ENCODE results near the gene ADAMTS2. TPM values are rescaled to one million over a fixed set of nuclear protein-coding genes. Genes with fewer than 3 reads are reported as not detected.

ADAMTS2 gene
- total RNA-seq, 1 donor from 2014 or later = 25.5 TPM

DNA sequence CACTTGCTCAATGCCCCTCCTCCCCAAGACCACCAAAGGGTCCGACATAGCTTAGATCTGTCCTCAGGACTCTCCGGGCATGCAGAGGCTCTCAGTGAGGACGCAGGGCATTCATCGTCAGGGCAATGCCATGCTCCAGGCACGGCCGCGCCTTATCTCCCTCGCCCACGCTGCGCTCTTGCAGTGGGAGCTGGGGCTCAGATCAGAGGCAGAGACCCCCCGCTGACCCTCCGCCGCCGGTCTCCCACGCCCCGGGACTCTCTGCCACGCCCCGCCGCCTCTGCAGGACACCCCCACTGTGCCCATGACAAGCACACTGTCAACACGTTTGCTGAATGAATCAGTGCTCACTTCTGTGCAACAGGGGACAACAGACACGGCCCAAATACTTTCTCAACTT lies 140.7 kb downstream of the ADAMTS2 start:
- DNase-seq (ENCODE audit: low read depth) = no peak

GRCh38 chr5:179203248-179203647 lies 142.0 kb downstream of the ADAMTS2 start:
- no peak for DNase-seq (ENCODE audit: low read depth)

- DNase-seq (ENCODE audit: low read depth) = no peak
These were observed 143.3 kb downstream of the ADAMTS2 start for GRCh38 chr5:179201986-179202385.

DNA sequence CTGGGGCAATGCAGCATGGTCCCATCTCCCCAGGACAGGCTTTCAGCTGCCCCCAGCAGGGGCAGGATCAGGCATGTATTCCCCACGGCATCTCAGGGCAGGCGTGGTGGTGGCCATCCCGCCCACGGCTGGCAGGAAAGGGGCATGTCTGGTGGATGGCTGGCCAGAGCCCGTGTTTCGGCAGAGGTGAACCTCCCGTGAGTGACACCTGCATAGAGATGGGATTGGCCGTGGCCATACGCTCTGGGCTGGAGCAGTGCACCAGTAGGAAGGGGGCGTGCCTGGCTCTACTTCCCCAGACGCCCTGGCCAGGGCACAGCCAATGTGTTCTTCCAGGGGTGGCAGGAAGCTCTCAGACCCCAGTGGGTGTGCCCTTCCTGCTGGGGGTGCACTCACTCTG lies 146.0 kb downstream of the ADAMTS2 start:
- DNase-seq (ENCODE audit: low read depth) = no peak

DNA sequence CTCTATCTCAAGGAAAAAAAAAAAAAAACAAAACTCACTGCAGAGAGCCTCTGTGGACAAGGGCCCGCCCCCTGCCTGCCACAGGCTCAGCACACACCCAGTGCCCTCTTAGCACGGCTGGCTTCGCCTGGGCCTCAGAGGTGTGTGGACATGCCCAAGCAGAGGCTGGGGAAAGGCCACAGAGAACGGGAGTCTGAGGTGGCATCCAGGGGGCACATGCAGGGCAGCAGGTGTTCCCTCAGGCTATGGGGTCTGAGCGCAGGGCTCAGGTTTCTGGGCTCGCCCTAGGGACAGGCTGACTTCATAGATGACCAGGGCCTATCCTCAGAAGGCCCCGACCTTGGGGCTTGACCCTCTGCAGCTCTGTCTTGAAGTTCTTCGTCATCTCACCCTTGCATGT lies 146.4 kb downstream of the ADAMTS2 start:
- no peak for DNase-seq (ENCODE audit: low read depth)

GRCh38 chr5:179196405-179197079 lies 148.7 kb downstream of the ADAMTS2 start:
- DNase-seq (ENCODE audit: low read depth) = no peak

DNA sequence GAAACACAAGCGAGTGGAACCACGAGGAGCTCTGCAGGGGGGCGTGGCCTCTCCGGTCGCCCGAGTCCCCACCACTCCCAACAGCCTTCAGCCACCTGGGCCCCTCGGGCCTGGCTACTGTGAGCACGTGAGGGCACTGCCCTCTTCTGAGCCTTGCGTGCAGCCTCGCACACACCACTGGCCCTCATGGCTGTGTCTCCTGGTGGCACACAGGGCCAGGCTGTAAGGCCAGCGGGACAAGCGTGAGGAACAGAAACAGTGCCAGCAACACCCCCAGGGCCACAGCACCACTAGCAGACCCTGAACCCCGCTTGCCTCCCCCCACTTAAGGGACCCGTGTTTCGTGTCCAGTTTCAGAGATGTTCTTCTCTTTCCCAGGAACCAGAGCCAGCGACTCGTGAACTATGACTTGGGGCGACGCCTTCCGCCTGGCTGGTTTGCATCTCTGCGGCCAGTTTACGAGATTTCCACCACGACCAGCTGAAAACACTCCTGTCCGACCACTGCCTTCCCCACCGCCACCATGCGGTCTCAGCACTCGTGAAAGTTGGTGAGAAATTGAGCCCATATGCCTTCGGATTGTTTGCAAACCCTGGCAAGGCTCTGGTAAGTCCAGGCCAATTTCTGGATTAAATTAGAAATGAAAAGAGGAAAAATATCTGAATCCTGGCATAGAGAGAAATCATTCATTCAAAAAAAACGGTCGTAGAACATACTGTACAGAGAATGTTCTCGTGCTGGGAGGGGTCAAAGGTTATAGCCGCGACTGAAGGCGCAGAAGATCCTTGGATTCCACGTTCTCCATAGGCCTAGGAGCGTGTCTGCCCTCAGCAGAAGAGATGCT lies 149.5 kb downstream of the ADAMTS2 start:
- DNase-seq (ENCODE audit: low read depth) = no peak

- DNase-seq (ENCODE audit: low read depth) = no peak
These were observed 150.3 kb downstream of the ADAMTS2 start for GRCh38 chr5:179194941-179195381.

GRCh38 chr5:179194201-179194910 lies 150.9 kb downstream of the ADAMTS2 start:
- no peak for DNase-seq (ENCODE audit: low read depth)

DNA sequence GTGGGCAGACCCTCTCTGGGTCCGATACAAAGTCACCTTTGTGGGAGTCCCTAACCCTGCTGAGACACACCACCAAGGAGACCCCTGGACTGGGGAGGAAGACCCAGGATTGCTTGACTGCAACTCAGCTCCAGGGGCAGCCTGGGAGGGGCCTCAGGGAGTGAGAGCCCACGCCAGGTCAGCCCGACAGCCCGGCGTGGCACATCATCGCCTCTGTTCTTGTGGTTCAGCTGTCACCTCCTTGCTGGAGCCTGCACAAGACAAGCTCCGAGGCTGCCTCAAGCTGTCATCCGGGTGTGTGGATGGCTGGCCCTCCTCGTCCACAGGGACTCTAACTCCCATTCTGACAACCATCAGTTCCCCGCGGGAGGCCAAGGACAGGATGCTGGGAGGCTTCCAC lies 151.5 kb downstream of the ADAMTS2 start:
- no peak for DNase-seq (ENCODE audit: low read depth)

DNA sequence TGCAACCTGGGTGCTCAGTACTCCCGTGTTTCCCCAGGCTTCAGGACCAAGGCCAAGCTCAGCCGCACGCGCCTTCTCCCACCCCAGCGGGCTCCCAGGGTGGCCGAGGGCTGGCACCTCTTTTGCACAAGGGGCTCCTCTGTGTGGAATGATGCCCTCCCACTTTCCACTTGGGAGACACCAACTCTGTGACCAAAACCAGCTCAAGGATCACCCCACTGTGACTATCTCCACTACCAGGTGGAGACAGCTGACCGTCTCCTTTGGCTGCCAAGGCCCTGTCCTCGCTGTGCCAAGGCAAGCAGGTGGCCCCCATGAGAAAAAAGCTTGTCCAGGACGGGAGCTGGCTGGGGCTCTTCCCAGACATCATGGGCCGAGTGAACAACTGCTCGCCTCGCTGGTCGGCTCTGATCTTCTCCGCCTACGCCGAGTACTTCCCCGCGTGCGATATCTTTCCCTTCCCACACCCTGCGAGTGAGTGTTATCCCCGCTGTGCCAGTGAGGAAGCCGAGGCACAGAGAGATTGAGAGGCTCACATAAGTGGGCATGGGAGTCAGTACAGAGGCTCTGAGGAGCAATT lies 152.3 kb downstream of the ADAMTS2 start:
- DNase-seq (ENCODE audit: low read depth) = no peak

DNA sequence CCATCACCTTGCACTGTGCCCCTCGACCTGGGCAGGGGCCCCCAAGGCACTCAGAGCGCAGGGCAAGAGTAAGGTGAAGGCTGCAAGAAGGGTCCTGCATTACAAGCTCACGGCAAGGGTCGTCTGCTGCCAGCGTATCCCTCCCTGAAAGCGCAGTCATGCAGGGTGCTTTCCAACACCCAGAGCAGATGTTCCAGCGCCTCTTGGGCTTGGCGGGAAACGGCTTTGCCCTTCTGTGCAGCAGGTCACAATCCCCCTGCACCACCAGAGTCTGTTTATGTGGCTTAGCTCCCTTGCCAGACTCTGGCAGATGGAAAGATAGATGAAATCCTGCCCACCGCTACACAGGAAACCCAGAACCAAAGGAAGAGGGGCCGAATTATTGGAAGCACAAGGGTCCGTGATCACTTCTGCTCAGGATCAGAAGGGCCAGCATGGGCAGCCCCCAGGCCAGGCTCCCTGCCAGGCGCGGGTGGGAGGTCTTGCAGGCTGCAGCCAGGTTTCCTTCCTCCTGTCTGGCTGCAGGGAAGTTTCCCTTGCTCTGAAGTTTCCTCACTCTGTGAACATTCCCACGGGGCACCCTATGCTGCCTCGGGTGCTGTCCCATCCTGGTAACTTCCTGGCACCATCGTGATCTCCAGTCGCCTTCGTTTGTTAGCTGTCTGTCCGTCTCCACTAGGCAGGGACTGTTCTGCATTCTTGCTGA lies 152.9 kb downstream of the ADAMTS2 start:
- DNase-seq (ENCODE audit: low read depth) = no peak

- DNase-seq (ENCODE audit: low read depth) = no peak
These were observed 153.6 kb downstream of the ADAMTS2 start for GRCh38 chr5:179191506-179192184.

GRCh38 chr5:179190851-179191505 lies 154.3 kb downstream of the ADAMTS2 start:
- no peak for DNase-seq (ENCODE audit: low read depth)

DNA sequence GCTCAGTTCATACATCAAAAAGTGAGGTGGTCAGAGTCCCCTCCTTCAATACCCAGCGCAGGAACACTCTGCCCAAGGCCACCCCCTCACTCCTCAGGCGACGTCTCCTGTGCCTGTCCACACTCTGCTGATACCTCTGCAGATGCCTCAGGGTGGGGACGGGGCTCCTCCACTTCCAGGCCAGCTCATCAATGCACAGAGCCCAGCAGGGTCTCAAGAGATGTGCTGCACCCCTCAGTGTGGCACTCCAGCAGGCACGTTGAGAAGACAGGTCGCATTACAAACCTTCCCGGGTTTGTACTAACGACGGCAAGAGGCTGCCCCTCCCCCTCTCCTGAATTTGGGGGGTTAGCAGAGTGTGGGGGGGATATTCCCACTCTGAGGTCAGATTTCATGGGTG lies 156.6 kb downstream of the ADAMTS2 start:
- no peak for DNase-seq (ENCODE audit: low read depth)

DNA sequence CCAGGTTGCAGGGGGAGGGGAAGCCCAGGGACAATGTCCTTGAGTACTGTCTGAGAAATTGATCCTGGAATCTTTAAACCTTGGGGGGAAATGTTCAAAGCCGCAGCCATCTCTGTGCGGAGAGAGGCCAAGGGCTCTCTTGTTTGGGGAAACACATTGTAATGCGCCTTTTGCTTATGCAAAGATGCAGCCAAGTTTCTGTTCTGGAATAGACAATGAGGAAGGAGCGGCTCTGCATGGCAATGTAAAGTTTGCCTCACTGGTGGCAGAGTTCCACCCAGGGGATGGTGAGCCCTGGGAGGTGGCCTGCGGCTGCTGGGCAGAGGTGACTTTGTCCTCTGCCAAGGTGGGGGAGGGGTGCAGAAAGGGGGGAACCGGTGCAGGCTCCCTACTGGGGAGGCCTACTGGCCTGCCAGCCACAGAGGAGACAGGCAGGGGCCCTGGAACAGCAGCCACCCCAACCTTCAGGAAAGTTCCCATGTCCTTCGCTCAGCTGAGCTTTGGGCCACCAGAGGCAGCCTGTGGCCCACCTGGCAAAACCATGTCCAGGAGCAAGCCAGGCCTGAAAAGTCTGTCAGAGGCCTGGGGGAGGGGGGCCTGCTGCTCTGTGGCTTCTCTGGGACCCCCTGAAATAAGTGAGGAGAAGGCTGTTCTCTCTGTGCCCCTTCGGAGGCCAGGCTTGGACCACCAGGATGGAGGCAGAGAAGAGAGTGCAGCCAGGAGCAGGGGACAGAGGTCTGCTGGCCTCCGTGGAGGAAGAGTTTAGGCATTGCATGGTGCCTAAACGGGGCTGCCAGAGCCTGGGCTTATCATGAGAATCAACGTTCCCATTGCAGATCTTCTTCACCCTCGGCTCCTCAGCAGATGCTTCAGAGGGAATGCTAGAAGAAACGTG lies 157.3 kb downstream of the ADAMTS2 start:
- DNase-seq (ENCODE audit: low read depth) = no peak

GRCh38 chr5:179187229-179187678 lies 158.0 kb downstream of the ADAMTS2 start:
- no peak for DNase-seq (ENCODE audit: low read depth)

DNA sequence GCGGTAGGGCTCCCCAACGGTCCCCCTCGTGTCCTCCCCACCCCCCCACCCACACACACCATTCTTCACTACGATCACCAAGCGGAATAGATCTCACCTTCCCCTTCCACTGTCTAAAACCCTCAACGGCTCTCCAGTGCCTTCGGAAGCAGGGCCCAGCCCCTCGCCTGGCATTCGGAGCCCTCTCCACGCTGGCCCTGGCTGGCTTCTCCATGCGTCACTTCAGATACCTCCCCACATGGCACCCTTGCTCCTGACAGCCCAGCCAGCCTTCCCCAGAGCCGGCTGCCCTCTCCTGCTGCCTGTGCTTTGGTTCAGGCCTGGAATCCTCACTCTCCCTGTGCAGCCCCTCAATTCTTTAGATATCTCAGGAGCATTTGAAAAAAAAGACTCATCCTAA lies 158.5 kb downstream of the ADAMTS2 start:
- no peak for DNase-seq (ENCODE audit: low read depth)

GRCh38 chr5:179185941-179186411 lies 159.3 kb downstream of the ADAMTS2 start:
- DNase-seq (ENCODE audit: low read depth) = no peak
